Measurements from ENCODE around the gene MATN4.

Gene MATN4

DNA sequence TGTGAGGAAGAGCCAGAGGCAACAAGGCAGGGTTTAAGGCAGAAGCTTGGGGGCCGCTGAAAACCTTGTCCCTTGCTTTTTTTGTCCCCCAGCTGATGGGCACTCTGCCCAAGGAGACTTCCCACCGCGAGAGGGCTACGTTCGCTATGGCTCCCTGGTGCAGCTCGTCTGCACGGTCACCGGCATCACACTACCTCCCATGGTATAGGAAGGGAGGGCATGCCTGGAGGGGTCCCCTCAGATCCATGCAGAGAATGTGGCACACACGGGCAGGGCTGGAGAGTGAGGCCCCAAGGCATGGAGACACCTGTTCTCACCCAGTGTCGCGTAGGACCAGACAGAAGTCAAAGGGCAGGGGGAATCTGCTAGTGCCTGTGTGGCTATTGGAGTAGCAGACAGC is 5.8 kb upstream of the MATN4 start:
- DNase-seq (ENCODE audit: low read depth, low spot score) = no peak

DNA sequence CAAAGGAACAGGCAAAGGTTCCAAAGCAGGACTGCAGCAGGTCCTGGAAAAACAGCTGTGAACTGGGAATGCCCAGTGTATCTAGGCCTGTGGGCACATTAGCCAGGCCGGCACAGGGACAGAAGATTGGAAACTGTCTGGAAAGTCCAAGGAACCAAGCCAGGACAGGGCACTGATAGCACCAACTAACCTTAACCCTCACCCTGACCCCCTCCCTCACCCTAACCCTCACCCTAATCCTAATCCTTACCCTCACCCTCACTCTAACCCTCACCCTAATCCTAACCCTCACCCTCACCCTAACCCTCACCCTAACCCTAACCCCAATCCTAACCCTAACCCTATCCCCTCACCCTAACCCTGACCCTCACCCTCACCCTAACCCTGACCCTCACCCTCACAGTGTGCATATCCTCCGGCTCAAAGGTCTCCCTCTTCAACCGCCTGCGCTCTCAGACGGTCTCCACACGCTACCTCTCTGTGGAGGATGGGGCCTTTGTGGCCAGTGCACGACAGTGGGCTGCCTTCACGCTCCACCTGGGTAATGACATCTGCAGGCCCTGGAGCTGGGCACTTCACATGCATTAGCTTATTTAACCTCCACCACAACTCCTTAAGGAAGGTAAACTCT is 5.1 kb upstream of the MATN4 start:
- DNase-seq (ENCODE audit: low read depth, low spot score) = no peak

DNA sequence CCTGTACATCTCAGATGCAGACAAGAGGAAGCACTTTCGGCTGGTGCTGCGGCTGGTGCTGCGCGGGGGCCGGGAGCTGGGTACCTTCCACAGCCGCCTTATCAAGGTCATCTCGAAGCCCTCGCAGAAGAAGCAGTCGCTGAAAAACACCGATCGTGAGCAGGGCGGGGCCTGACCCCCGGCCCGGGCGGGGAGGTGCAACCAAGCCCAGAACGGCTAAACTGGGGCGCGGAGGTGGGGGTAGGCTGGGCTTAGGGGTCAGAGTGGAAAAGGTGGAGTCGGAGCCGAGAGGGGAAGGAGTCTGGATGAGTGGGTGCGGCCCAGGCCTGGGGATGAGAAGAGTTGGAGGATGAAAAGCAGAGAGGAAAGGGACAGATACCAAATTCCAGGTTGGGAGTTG is 4.1 kb upstream of the MATN4 start:
- no peak for DNase-seq (ENCODE audit: low read depth, low spot score)

DNA sequence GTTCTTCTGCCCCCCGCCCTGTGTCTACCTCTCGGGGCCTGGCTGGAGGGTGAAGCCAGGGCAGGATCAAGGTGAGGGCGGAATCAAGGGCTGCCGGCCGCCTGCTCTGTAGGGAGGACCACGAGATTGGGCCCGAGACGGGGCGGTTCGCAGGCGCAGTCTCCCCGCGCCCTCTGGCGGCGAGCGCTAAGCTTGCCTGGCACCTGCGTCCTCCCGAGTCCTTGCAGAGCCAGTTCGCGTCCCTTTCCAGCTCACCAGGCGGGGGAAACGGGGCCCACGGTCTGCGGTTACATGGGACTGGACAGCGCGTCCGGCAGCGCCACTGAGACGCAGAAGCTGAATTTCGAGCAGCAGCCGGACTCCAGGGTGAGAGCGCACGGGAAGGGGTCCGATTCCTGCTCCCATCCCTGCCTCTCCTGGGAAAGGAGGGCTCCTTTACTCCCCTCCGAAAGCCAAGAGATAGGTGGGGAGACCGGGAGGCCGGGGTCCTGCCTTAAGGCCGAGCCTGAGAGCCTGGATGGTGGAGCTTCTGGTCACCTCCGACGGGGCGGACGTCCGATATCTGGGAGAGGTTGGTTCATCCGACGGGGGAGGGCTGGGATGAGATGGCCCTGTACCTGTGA is 3.6 kb upstream of the MATN4 start:
- no peak for DNase-seq (ENCODE audit: low read depth, low spot score)

DNA sequence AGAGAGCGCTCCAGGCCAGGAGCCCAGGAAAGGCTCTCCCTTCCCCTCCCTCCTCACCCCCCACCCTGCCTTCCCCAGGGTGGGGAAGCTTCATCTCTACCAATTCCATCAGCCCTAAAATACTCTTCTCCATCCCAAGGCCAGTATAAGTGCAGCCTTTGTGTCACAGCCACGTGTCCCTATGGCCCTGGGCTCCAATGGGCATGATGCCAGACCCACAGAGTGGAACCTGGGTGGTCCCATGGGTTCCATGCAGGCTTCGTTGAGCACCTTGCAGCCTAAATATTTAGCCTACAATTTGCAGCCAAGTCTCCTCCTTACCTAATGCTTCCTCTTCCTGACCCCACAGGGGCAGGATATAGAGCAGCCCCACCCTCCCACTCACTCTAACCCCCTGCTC is 976 bp upstream of the MATN4 start:
- no peak for DNase-seq (ENCODE audit: low read depth, low spot score)

DNA sequence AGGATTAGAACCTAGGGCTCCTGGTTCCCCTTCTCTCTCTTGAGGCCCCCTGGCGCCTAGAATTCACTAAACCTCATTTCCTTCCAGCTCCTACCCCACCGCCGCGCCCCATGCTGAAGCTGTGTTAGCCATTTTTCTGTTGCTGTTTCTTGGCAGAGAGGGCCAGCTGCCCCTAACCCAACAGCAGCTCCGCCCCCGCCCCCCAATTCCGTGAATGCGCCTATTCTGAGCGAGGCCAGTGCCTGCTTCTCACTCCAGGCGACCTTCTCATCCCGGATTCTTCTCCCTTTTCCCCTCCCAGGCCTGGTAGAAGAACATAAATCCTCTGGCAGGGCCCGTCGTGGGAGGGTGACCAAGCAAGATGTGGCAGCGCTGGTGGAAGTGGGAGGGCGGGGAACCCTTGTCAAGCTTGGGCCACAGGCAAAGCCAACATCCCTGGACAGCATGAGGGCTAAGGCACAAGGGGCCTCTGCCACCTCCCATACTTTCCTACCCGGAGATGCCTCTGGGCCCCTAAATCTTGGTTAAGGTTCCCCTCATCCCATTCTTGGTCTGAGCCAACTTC is 941 bp downstream of the MATN4 start:
- no peak for DNase-seq (ENCODE audit: low read depth, low spot score)

DNA sequence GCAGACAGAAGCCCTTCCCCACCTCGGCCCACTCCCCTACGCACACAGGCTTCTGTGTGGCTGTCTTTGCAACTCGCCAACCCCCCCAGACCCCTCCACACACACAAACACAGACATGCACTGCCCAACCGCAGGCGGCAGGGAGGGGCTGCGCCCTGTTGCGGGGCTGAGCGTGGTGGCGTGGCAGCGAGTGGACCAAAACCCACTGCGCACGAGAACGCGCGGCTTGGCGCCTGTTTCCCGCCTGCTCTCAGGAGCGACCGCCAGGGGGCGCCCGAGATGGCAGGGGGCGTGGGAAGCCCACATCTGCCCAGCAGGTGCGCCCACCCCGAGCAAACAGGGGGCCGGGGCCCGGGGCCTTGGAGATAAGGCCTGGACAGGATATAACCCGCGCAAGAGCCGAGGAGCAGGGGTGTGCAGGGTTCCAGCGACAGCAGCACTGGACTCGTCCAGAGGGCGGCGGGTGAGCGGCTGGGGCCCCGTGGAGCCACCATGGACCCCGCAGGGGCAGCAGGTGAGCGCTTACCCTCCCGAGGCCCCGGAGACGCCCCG is 1.6 kb downstream of the MATN4 start, which contains the start of gene RBPJL:
TSS of gene RBPJL (plus strand) at position 410 of the 552 bp plus-strand sequence. CDS start at position 493, 83 bp downstream.
- no peak for DNase-seq (ENCODE audit: low read depth, low spot score)

DNA sequence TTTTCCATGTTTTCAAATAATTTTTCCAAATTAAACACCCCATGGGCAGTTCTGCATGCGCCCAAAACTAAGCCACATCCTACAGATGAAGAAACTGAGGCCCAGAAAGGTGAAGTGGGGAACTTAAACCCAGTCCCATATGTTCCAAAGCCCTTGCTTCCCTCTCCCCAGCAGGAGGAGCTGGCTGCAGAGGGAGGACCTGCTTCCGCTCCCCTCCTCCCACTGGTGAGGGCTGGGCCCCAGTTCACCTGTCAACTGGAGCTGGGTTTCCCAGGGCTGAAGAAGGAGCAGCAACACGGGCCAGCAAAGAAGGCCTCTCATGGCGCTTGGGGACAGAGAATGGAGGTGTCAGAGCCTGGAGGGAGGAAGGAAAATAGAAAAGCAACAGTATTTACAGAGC is 2.8 kb downstream of the MATN4 start:
- DNase-seq (ENCODE audit: low read depth, low spot score) = no peak

DNA sequence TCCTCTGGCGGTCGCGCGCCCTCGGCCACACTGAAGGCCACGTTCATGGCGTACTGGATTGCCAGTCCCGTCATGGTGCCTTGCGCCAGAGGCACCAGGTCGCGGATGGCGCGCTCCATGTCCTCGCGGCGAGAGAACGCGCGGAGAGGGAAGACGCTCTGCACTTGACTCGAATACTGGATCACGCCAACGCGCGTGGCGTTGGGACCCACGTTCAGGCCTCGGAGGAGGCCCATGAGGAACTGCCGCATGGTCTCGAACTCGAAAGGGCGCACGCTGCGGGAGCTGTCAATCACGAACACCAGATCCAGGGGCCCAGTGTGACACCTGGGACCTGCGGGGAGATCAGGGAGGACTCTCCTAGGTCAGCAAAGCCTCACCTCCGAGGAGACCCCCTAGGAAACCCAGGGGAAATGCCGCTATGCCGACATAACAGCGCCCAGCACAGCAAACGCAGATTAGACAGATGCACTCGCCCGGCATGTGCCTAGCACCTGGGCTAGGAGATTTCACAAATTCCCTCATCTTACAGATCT is 3.6 kb downstream of the MATN4 start:
- no peak for DNase-seq (ENCODE audit: low read depth, low spot score)

DNA sequence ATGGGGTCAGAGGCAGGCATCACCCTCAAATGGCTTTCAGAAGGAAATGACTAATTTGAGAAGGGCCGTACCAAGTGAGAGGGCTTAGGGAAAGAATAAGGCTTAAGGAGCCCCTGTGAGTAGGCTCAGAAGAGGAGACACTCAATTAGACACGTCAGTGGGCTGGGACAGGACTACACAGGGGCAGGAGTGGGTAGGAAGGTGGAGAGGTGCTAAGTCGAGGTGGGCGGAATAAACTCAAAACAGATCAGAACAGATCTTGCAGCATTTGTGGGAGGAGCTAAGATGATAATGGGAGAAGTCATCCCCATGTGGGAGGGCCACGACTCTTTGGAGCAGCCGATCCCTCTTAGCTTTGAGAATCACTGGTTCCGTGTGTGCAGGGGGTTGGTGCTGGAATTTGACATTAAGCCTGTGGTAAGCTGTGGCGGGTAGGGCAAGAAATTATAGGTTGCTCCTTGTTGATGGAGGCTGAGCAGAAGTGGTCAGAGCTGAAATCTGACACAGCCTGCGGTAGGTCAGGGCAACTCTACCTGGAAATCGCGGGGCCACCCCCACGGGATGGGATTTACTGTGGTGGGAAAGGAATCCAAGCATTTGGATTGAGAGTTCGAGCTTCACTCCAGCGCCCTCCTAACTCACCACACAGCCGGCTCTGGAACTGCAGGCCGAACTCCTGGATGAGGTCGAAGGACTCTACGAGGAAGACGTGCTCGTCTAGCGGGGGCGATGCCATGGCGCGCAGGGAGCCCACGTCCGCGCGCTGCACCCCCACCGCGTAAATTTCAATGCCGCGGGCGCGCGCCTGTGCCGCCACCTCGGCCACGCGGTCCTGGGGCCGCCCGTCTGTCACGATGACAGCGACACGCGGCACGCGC is 4.3 kb downstream of the MATN4 start:
- no peak for DNase-seq (ENCODE audit: low read depth, low spot score)

DNA sequence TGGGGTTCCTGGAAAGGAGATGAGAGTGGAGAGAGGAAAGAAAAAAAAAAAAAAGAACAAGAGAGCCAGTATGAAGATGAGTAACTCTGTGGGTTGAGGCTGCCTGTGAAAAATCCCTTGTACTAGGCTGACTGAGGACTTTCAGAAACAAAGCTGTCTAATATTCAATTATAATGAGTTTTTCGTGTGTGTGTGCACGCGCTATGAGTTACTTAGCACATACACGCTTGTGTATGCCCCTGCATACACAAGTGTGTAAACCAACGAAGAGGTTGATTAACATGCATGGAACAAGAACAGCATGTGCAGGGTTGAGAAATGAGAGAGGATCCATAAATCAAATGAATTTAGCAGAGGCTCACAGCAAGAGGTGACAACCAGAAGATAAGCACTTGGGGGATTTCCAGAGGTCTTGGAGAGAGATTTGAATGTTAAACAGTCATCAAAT is 6.3 kb downstream of the MATN4 start:
- DNase-seq (ENCODE audit: low read depth, low spot score) = no peak

DNA sequence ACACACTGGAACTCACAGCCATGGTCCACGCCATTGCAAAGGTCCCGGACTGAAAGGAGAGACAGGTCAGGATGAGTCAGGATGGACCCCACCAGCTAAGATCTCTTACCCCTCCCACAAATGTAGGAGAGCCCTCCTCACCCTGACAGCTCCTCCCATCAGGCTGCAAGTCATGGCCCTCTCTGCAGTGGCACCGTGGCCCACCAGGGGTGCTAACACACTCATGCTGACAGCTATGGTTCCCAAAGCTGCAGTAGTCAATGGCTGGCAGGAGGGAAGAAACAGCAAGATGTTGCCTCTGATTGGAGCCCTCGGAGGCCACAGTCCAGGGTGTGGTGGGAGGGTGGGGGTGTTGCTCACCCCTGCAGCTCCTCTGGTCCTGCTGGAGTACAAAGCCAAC is 7.1 kb downstream of the MATN4 start:
- DNase-seq (ENCODE audit: low read depth, low spot score) = no peak

DNA sequence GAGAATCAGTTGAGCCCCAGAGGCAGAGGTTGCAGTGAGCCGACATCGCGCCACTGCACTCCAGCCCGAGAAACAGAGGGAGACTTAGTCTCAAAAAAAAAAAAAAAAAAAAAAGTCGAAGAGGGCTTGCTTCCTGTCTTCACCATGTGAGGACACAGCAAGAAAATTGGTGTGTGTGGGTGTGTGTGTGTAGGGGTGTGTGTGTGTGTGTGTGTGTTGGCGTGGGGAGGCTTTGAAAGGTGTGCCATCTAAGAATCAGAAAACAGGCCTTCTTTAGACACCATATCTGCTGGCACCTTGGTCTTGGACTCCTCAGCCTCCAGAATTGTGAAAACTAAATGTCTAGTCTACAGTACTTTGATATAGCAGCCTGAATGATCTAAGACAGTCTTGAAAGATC is 8.3 kb downstream of the MATN4 start:
- no peak for DNase-seq (ENCODE audit: low read depth, low spot score)

DNA sequence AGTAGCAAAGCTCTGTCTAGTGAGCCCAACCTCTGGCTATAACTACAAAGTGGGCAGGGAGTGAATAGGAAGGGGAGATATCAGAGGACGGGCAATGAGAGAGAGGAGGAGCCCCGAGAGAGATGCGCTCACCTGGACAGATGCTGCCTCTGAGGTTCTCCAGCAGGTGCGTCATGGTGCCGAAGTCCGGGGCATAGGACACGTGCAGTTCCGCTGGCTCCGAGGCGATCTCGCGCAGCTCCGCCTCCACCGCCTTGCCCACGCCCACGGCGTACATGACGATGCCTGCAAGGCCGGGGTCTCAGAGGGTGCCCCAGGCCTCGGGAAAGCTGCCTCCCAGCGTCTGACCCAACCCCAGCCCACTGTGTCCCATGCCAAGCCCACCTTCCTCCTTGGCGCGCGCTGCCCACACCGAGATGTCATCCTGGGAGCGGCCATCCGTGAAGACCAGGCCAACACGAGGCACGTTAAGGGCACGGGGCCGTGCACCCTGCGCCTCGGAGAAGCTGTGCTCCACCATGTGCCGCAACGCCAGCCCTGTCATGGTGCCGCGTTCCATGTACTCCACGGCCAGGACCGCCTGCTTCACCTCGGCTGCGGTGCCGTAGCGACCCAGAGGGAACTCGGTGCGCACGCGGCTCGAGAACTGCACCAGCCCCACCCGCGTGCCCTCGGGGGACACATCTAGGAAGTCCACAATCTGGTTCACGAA is 10.2 kb downstream of the MATN4 start:
- DNase-seq (ENCODE audit: low read depth, low spot score) = no peak

DNA sequence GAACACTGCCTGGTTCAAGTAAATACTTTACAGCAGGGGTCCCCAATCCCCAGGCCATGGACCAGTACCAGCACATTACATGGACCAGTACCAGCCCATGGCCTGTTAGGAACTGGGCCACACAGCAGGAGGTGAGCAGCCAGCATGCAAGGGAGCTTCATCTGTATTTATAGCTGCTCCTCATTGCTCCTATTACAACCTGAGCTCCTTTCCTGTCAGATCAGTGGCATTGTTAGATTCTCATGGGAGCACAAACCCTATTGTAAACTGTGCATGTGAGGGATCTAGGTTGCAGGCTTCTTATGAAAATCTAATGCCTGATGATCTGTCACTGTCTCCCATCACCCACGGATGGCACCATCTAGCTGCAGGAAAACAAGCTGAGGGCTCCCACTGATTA is 13.4 kb downstream of the MATN4 start:
- DNase-seq (ENCODE audit: low read depth, low spot score) = no peak

DNA sequence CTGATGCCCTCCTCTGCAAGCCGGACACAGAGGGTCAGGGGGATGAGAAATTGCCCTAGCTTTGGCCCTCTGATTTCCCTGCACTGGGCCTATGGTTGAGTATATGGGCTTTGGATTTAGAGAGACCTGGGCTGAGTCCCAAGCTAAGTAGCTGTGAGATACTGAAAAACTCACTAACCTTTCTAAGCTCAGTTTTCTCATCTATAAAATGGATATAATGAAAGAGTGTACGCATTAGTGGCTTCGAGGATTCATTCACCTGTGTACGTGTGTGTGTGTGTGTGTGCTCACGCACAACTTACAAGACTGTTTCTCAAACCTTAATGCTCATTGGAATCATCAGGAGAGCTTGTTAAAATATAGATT is 14.1 kb downstream of the MATN4 start:
- DNase-seq (ENCODE audit: low read depth, low spot score) = no peak

DNA sequence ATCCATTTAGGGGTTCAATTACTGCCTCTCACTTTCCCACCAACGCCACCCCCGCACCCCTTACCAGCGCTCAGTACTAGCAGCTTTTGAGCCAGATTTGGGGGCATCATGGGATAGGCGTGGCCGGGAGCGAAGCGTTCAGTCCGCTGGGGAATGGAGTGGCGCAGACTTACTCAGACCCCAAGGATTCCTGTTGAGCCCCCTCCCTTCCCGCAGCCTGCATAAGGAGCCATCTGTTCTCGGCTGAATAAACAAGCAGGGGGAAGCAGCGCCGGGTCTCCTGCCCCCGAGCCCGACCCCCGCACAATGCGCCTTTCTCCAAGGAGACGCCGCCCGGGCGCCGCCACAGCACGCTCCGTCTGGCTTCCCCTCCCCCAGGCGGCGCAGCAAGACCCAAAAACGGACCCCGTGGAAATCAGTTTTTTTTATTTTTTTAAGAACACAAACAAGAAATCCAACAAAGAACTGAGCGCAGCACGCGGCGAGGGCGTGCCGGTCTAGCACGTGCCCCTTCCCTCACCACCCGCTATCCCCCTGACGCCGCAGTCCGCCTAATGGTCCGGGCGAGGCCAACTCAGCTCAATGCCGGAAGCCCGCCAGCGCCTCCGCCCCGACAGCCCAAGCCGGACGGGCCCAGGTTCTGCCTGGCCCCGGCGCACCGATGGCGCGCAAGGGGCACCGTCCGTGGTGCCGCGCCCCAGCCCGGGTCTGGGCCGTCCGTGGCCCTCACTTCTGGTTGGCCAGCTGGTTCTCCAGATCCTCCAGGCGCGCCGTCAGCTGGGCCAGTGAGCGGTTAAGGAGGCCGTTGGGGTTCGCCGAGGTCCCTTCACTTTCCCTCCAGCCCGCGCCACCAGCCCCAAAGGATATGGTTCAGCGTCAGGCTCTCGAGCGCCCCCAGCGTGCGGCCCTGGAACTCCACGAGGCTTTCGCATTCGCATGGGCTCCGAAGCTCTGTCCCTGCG is 14.8 kb downstream of the MATN4 start:
- peak; percentile 65 for DNase-seq (ENCODE audit: low read depth, low spot score)

DNA sequence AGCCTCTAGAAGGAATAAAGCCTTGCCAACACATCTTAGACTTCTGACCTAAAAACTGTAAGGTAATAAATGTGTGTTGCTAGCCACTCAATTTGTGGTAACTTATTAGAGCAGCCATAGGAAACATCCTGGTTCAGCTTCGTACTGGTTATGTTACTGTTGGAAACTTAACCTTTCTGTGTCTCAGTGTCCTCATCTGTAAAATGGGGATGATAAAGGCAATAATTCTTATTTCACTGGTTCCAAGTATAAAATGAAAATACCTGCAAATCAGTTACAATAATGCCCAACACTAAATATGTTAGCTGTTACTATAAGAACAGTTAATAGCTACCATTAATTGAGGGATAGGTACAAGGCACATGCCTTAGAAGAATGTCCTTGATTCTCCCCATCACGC is 15.8 kb downstream of the MATN4 start:
- no peak for DNase-seq (ENCODE audit: low read depth, low spot score)

DNA sequence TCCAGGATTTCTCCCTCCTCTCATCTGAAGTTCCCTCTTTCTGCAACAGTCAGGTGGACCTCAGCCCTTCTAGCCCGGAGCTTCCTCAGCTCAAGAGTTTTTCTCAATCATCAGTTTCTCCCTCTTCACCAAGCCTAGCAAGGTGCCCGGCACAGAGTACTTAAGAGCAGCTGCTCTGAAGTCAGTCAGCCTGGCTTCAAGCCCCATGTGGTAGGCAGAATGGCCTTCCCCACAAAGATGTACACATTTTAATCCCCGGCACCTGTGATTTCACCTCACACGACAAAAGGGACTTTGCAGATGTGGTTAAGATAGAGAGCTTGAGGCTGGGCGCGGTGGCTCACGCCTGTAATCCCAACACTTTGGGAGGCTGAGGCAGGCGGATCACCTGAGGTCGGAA is 16.6 kb downstream of the MATN4 start:
- DNase-seq (ENCODE audit: low read depth, low spot score) = no peak

Data from iPS DF 19.7 (cell line).